GM12878 (cell line): ENCODE data around the gene PTCRA. TPM values are rescaled to one million over a fixed set of nuclear protein-coding genes. Genes with fewer than 3 reads are reported as not detected.
A peak's percentile ranks its signal among the peaks of the same experiment; 100 is the strongest.

Experiments used
- ATAC-seq: fragments of 200-7000 bp; cut with Tn5 transposase; 3 replicates; pipeline ENCODE4 v1.9.1; 2020; ENCODE audit warnings: mild to moderate bottlenecking, moderate library complexity
- BruUV-seq: library from RNA; stranded (reverse); fragments of 400-500 nt; replicated peaks from 2 replicates; lab custom pipeline; 2021; lab: Mats Ljungman, UMichigan
- CTCF ChIA-PET: fragments of 300-600 bp; sonication (Branson Sonifier 250); formaldehyde crosslinking; extraction: SDS; loops from one replicate; lab custom pipeline; 2021; ENCODE audit warnings: inconsistent platforms; lab: Yijun Ruan, JAX
- POLR2A ChIA-PET: fragments of 350-600 bp; formaldehyde crosslinking; extraction: SDS; loops from one replicate; lab custom pipeline; 2021; ENCODE audit warnings: inconsistent platforms; lab: Charles Lee
- RAD21 ChIA-PET: fragments of 300-600 bp; sonication (Branson Sonifier 250); formaldehyde crosslinking; loops from one replicate; lab custom pipeline; 2023; ENCODE audit warnings: antibody characterized with exemption; ENCODE audit not compliant: unreplicated experiment; lab: Charles Lee
- SMC1A ChIA-PET: fragments of 300-600 bp; sonication (Branson Sonifier 250); formaldehyde crosslinking; loops from one replicate; lab custom pipeline; 2023; ENCODE audit not compliant: unreplicated experiment, uncharacterized antibody; lab: Charles Lee
- DNase-seq: peaks from one replicate; pipeline ENCODE4 v3.0.0-alpha.2; 2011; ENCODE audit warnings: low read depth, low spot score
- FAIRE-seq: peaks from 3 replicates; lab custom pipeline; 2011; peaks lifted over from hg19 to GRCh38; lab: Jason Lieb, UNC
- H2AFZ ChIP-seq: 2 replicates; pipeline ENCODE4 v1.6.0; 2011; ENCODE audit warnings: low read depth, low read length, control low read depth; ENCODE audit not compliant: control insufficient read depth
- H3K27ac ChIP-seq: 2 replicates; pipeline ENCODE4 v1.5.1; 2011; ENCODE audit warnings: control low read depth; ENCODE audit not compliant: control insufficient read depth, insufficient read depth
- H3K27me3 ChIP-seq, 2 experiments: replicated peaks in 1 of 2; 2 replicates each; pipeline versions ENCODE4 v1.6.0 to v1.6.1; 2011; ENCODE audit warnings: low read length in 1 of 2; ENCODE audit not compliant: control insufficient read depth in 2 of 2, insufficient read depth in 2 of 2
- H3K36me3 ChIP-seq, 2 experiments: 2 replicates each; pipeline ENCODE4 v1.5.1; 2011; ENCODE audit warnings: low read length in 1 of 2; ENCODE audit not compliant: control insufficient read depth in 2 of 2, insufficient read depth in 2 of 2
- H3K4me1 ChIP-seq: 2 replicates; pipeline ENCODE4 v1.6.1; 2011; ENCODE audit warnings: mild to moderate bottlenecking, low read length, moderate library complexity, mixed read lengths; ENCODE audit not compliant: control insufficient read depth, insufficient read depth
- H3K4me2 ChIP-seq: 2 replicates; pipeline ENCODE4 v1.6.0; 2011; ENCODE audit warnings: control low read depth; ENCODE audit not compliant: control insufficient read depth, insufficient read depth
- H3K4me3 ChIP-seq: fragments of 200-600 bp; sonication (generic); 2 replicates; pipeline ENCODE4 v1.5.1; 2016
- H3K79me2 ChIP-seq: 2 replicates; pipeline ENCODE4 v1.6.0; 2011; ENCODE audit warnings: low read length; ENCODE audit not compliant: control insufficient read depth, insufficient read depth
- H3K9ac ChIP-seq: 2 replicates; pipeline ENCODE4 v1.8.0; 2011; ENCODE audit warnings: low read length, control low read depth, mixed read lengths; ENCODE audit not compliant: control insufficient read depth, insufficient read depth
- H3K9me3 ChIP-seq: replicated peaks from 3 replicates; pipeline ENCODE4 v1.5.1; 2011; ENCODE audit warnings: mild to moderate bottlenecking, low read length; ENCODE audit not compliant: control insufficient read depth, insufficient read depth
- H4K20me1 ChIP-seq: 2 replicates; pipeline ENCODE4 v1.6.0; 2011; ENCODE audit not compliant: control insufficient read depth, insufficient read depth
- ATF7 ChIP-seq: fragments of 450-650 bp; IDR thresholded peaks from 2 replicates; pipeline ENCODE4 v1.6.1; 2016; ENCODE audit warnings: low read depth, mild to moderate bottlenecking
- BMI1 ChIP-seq: fragments of 450-650 bp; IDR thresholded peaks from 2 replicates; pipeline ENCODE4 v1.6.1; 2016; ENCODE audit warnings: mild to moderate bottlenecking, moderate library complexity, borderline replicate concordance
- E4F1 ChIP-seq: fragments of 450-650 bp; IDR thresholded peaks from 2 replicates; pipeline ENCODE4 v1.6.1; 2018; ENCODE audit warnings: borderline replicate concordance, mild to moderate bottlenecking; ENCODE audit not compliant: partially characterized antibody
- GATAD2B ChIP-seq: fragments of 450-650 bp; conservative IDR thresholded peaks from 2 replicates; pipeline ENCODE4 v1.6.1; 2017; ENCODE audit warnings: low read depth, mild to moderate bottlenecking, moderate library complexity
- IKZF2 ChIP-seq, 2 experiments: fragments of 450-650 bp; IDR thresholded peaks; 2 replicates each; pipeline ENCODE4 v1.6.1; 2017; ENCODE audit warnings: mild to moderate bottlenecking in 2 of 2, moderate library complexity in 2 of 2
- LARP7 ChIP-seq: fragments of 450-650 bp; IDR thresholded peaks from 2 replicates; pipeline ENCODE4 v1.6.1; 2017; ENCODE audit warnings: mild to moderate bottlenecking
- MTA2 ChIP-seq: fragments of 450-650 bp; IDR thresholded peaks from 2 replicates; pipeline ENCODE4 v1.6.1; 2016; ENCODE audit warnings: low read depth, mild to moderate bottlenecking, moderate library complexity
- NFIC ChIP-seq: IDR thresholded peaks from 2 replicates; pipeline ENCODE4 v1.6.1; 2012; ENCODE audit warnings: low read depth, mild to moderate bottlenecking, inconsistent platforms, low read length, moderate library complexity
- RAD51 ChIP-seq: fragments of 450-650 bp; IDR thresholded peaks from 2 replicates; pipeline ENCODE4 v1.6.1; 2016; ENCODE audit warnings: moderate library complexity, mild to moderate bottlenecking, inconsistent platforms
- RELA ChIP-seq: fragments of 450-650 bp; IDR thresholded peaks from 2 replicates; pipeline ENCODE4 v1.8.0; 2014; ENCODE audit warnings: borderline replicate concordance; ENCODE audit not compliant: partially characterized antibody
- RUNX3 ChIP-seq: IDR thresholded peaks from 2 replicates; pipeline ENCODE4 v1.6.1; 2012; ENCODE audit warnings: low read length, inconsistent platforms
- SIN3A ChIP-seq: IDR thresholded peaks from 2 replicates; pipeline ENCODE4 v1.6.1; 2012; ENCODE audit warnings: low read depth, low read length, improper control_type of control experiment
- ZNF592 ChIP-seq: fragments of 450-650 bp; IDR thresholded peaks from 2 replicates; pipeline ENCODE4 v1.6.1; 2017; ENCODE audit warnings: mild to moderate bottlenecking, moderate library complexity
- WGBS: methylation state at CpG from one replicate; pipeline ENCODE4 v1.1.6; 2016; ENCODE audit warnings: low lambda C conversion rate; ENCODE audit not compliant: insufficient replicate concordance, insufficient coverage; ENCODE audit errors: missing lambda C conversion rate; 5-methylcytosine and 5-hydroxymethylcytosine counted together
- in situ Hi-C: fragments of 300-500 bp; cut with MboI; formaldehyde crosslinking; loops from 9 replicates; pipeline ENCODE4 v1.14.3; 2018; ENCODE audit warnings: mixed read lengths
- intact Hi-C: fragments of 100-400 bp; cut with micrococcal nuclease; formaldehyde crosslinking; loops from one replicate; pipeline ENCODE4 v1.14.2; 2022; ENCODE audit not compliant: unreplicated experiment
- polyA plus RNA-seq, 11 experiments: library from polyadenylated mRNA; depleted of rRNA in 4 of 11; unstranded in 6 of 11; stranded (reverse) in 5 of 11; fragments of >200 nt; fragmentation: Nextera tagmentation in 4 of 11; fragmentation: Illumina TruSeq in 1 of 11; extraction: Ambion mirVana in 4 of 11; extraction: Trizol in 1 of 11; gene quantifications; 1 replicate in 1 of 11; 2 replicates in 10 of 11; pipeline versions ENCODE4 v1.2.1 to v1.2.3, GENCODE V29; 2011 to 2016; ENCODE audit warnings: inconsistent platforms in 2 of 11, missing spikeins in 2 of 11, low read depth in 1 of 11
- total RNA-seq, 4 experiments: library from RNA; depleted of rRNA in 3 of 4; stranded (reverse); fragments of >200 nt in 3 of 4; fragmentation: Illumina TruSeq in 1 of 4; extraction: Trizol in 1 of 4; gene quantifications; 2 replicates each; pipeline versions ENCODE4 v1.2.1 to v1.2.3, GENCODE V29; 2013 to 2021
- TF ChIP-seq, protein P1 (sequence below): IDR thresholded peaks from 2 replicates; pipeline ENCODE4 v1.6.1; 2012; ENCODE audit warnings: low read depth, low read length, improper control_type of control experiment

PTCRA gene
- total and polyA plus RNA-seq, 10 of the 15 experiments (the other 5 are each of a cell fraction or from before 2014, with no cell fraction given), result 0.10 to 1.1 (median 0.19) TPM; not detected in 4

DNA sequence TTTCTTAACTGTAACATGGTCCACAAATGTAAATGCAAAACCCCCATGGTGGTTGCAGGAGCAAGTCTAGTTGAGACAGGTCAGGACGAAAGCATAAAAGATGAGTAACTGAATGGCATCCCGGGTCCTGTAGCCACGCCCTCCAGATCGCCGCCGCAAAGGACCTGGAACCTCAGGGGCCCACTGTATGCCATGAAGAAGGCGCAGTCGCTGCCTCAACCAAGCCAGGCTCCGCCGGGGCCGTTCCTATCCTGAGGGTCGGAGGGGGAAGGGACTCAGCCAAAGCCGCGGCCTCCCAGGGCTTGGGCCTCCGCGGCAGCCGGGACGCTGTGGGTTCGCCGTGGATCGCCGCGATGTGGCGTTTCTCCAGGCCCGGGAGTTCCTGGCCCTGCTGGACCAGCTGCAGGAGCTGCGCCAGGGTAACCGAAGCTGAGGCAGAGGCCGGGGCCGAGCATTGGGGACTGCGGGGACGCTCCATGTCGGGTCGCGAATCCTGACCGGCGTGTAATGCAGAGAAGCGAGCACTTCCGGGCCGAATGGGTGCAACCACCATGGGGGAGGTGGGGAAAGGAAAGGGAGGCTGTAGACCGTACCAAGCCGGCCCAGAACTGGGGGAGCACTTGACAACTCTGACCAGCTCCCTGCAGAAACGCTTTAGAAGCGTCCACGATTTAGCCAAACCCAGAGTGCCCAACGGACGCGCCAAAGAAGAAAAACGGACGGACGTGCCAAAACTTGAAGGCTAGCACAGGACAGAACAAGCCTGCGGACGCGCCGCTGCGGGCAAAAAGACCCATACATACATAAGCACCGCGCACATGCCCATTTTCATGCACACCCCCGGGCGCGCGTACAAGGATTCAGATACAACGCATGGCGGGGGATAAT lies 25.3 kb upstream of the PTCRA start:
- RAD21 ChIA-PET, result interaction anchor here (1.0 to 3.1 kb wide), 5 partner anchors 11 to 229 kb away, joined by 3 to 9 read pairs (median 4); partner anchors contain the start of genes BICRAL and RPL7L1
- Histone ChIP-seq H3K4me3 (peak overlapping the region; percentile 85), H3K79me2 (peaks cover 4% of the 10 kb centered on the region; the same call in 1 of the 2 replicates), H3K4me2 (peak overlapping the region; percentile 83), H3K27ac (peak overlapping the region; percentile 88), H3K9ac (peak overlapping the region; percentile 97), H4K20me1 (no peaks in the 10 kb centered on the region), H3K27me3 (no peaks in the 10 kb centered on the region), H3K36me3 (peaks cover 5% of the 10 kb centered on the region in 2 experiments), H3K4me1 (peaks cover 15% of the 10 kb centered on the region), H3K9me3 (no peaks in the 10 kb centered on the region), H2AFZ (peak overlapping the region; percentile 97)
- SMC1A ChIA-PET, result interaction anchor here (2.3 kb wide), 1 partner anchor 11 kb away, joined by 9 read pairs; the partner anchor contains the start of gene RPL7L1
- CTCF ChIA-PET, result interaction anchor here (0.6 to 1.8 kb wide), 4 partner anchors 9 to 229 kb away, joined by 3 to 8 read pairs (median 4); partner anchors contain the start of gene CNPY3
- 1% methylated on average over 63 of the region's 63 CpGs for WGBS
- FAIRE-seq, result peak; percentile 62
- BruUV-seq, result TSS peak; percentile 98
- in situ Hi-C loops (no loop called here), intact Hi-C loops (loop anchor here (2.0 to 5.0 kb wide), 2 partner anchors 108 to 144 kb away; partner anchors contain the start of genes BICRAL and TBCC)
- peak; percentile 95 for ATAC-seq
- DNase-seq, result peak; percentile 89
- POLR2A ChIA-PET, result interaction anchor here (0.6 to 2.3 kb wide), 4 partner anchors 11 to 145 kb away, joined by 3 to 16 read pairs (median 4); partner anchors contain the start of genes PPP2R5D, RPL7L1 and TBCC
- TF ChIP-seq GATAD2B, result peak; percentile 78; the same call in 1 of the 2 replicates
- peak in 1 of 2 experiments; percentile 55; a peak in 1 of 4 replicates for TF ChIP-seq IKZF2 (IDR thresholded peaks at IDR 0.05)
- peak; percentile 49; the same call in 1 of the 2 replicates for TF ChIP-seq MTA2
- TF ChIP-seq ATF7, result peak; percentile 99
- TF ChIP-seq LARP7, result peak; percentile 92
- TF ChIP-seq RELA, result peak; percentile 78
- no peak for TF ChIP-seq ZNF592
- TF ChIP-seq BMI1, result peak; percentile 45; the same call in 1 of the 2 replicates
- 0 out of 2 replicates have a peak, but pooled peaks have one; percentile 24 for TF ChIP-seq RAD51
- TF ChIP-seq SIN3A, result 0 out of 2 replicates have a peak, but pooled peaks have one; percentile 54
- peak; percentile 78 for TF ChIP-seq E4F1
- peak; percentile 55; the same call in 1 of the 2 replicates for TF ChIP-seq NFIC
- TF ChIP-seq, protein P1, sequence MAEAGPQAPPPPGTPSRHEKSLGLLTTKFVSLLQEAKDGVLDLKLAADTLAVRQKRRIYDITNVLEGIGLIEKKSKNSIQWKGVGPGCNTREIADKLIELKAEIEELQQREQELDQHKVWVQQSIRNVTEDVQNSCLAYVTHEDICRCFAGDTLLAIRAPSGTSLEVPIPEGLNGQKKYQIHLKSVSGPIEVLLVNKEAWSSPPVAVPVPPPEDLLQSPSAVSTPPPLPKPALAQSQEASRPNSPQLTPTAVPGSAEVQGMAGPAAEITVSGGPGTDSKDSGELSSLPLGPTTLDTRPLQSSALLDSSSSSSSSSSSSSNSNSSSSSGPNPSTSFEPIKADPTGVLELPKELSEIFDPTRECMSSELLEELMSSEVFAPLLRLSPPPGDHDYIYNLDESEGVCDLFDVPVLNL, result no peak; the same call in 1 of the 2 replicates
- TF ChIP-seq RUNX3, result peak; percentile 54
